Astrocyte (in vitro differentiated cells and primary cell): ENCODE measurements around the gene PCMTD2. TPM values are rescaled to one million over a fixed set of nuclear protein-coding genes. Genes with fewer than 3 reads are reported as not detected.

ENCODE experiments used
- DNase-seq: peaks from one replicate; pipeline ENCODE4 v3.0.0-alpha.2; 2010; ENCODE audit warnings: low read depth
- FAIRE-seq: peaks from 2 replicates; lab custom pipeline; 2011; peaks lifted over from hg19 to GRCh38; lab: Jason Lieb, UNC
- H2AFZ ChIP-seq: 2 replicates; pipeline ENCODE4 v1.6.0; 2012; ENCODE audit warnings: low read depth, low read length, inconsistent platforms
- H3K27ac ChIP-seq: 2 replicates; pipeline ENCODE4 v1.5.1; 2011; ENCODE audit warnings: low read depth, low read length, inconsistent platforms
- H3K27me3 ChIP-seq: 2 replicates; pipeline ENCODE4 v1.6.0; 2011; ENCODE audit warnings: low read length, inconsistent platforms; ENCODE audit not compliant: insufficient read depth
- H3K36me3 ChIP-seq: 2 replicates; pipeline ENCODE4 v1.5.1; 2011; ENCODE audit warnings: low read length, inconsistent platforms; ENCODE audit not compliant: insufficient read depth
- H3K4me1 ChIP-seq: 2 replicates; pipeline ENCODE4 v1.5.1; 2011; ENCODE audit warnings: low read length, inconsistent platforms; ENCODE audit not compliant: insufficient read depth
- H3K4me2 ChIP-seq: 2 replicates; pipeline ENCODE4 v1.6.0; 2012; ENCODE audit warnings: low read length, inconsistent platforms
- H3K4me3 ChIP-seq: 2 replicates; pipeline ENCODE4 v1.5.1; 2011; ENCODE audit warnings: low read depth, mild to moderate bottlenecking, low read length, inconsistent platforms; ENCODE audit not compliant: insufficient read depth
- H3K79me2 ChIP-seq: 2 replicates; pipeline ENCODE4 v1.6.0; 2012; ENCODE audit warnings: mild to moderate bottlenecking, low read length, inconsistent platforms; ENCODE audit not compliant: insufficient read depth
- H3K9ac ChIP-seq: 2 replicates; pipeline ENCODE4 v1.6.0; 2012; ENCODE audit warnings: mild to moderate bottlenecking, low read length, inconsistent platforms
- H3K9me3 ChIP-seq: 2 replicates; pipeline ENCODE4 v1.5.1; 2012; ENCODE audit warnings: low read depth, mild to moderate bottlenecking, low read length, inconsistent platforms; ENCODE audit not compliant: insufficient read depth
- H4K20me1 ChIP-seq: 2 replicates; pipeline ENCODE4 v1.6.0; 2012; ENCODE audit warnings: low read length, inconsistent platforms; ENCODE audit not compliant: insufficient read depth
- H3K27ac Mint-ChIP-seq: one replicate; pipeline ENCODE4 v1.8.0; 2021; ENCODE audit warnings: mild to moderate bottlenecking, mixed read lengths; ENCODE audit not compliant: unreplicated experiment
- H3K27me3 Mint-ChIP-seq: one replicate; pipeline ENCODE4 v1.8.0; 2021; ENCODE audit warnings: low read depth, mixed read lengths; ENCODE audit not compliant: unreplicated experiment
- H3K36me3 Mint-ChIP-seq: one replicate; pipeline ENCODE4 v1.8.0; 2021; ENCODE audit warnings: low read depth, mixed read lengths; ENCODE audit not compliant: unreplicated experiment
- H3K4me1 Mint-ChIP-seq: one replicate; pipeline ENCODE4 v1.8.0; 2021; ENCODE audit warnings: low read depth, mixed read lengths; ENCODE audit not compliant: unreplicated experiment
- H3K4me3 Mint-ChIP-seq: one replicate; pipeline ENCODE4 v1.8.0; 2021; ENCODE audit warnings: mild to moderate bottlenecking, moderate library complexity, mixed read lengths; ENCODE audit not compliant: unreplicated experiment
- H3K9me3 Mint-ChIP-seq: one replicate; pipeline ENCODE4 v1.8.0; 2021; ENCODE audit warnings: mild to moderate bottlenecking, mixed read lengths; ENCODE audit not compliant: unreplicated experiment
- EZH2 ChIP-seq: IDR thresholded peaks from 2 replicates; pipeline ENCODE4 v1.6.1; 2012; ENCODE audit warnings: mild to moderate bottlenecking, low read length, inconsistent platforms; ENCODE audit not compliant: insufficient read depth
- total RNA-seq: library from RNA; stranded (reverse); gene quantifications from 2 replicates; pipeline ENCODE4 v1.2.1, GENCODE V29; 2021
- TF ChIP-seq, protein P1 (sequence below): IDR thresholded peaks from 2 replicates; pipeline ENCODE4 v1.5.1; 2011; ENCODE audit warnings: low read depth, mild to moderate bottlenecking, inconsistent platforms, low read length, moderate library complexity; ENCODE audit not compliant: insufficient read depth

Gene PCMTD2
- total RNA-seq, 1 donor from 2014 or later, result 40.0 TPM

DNA sequence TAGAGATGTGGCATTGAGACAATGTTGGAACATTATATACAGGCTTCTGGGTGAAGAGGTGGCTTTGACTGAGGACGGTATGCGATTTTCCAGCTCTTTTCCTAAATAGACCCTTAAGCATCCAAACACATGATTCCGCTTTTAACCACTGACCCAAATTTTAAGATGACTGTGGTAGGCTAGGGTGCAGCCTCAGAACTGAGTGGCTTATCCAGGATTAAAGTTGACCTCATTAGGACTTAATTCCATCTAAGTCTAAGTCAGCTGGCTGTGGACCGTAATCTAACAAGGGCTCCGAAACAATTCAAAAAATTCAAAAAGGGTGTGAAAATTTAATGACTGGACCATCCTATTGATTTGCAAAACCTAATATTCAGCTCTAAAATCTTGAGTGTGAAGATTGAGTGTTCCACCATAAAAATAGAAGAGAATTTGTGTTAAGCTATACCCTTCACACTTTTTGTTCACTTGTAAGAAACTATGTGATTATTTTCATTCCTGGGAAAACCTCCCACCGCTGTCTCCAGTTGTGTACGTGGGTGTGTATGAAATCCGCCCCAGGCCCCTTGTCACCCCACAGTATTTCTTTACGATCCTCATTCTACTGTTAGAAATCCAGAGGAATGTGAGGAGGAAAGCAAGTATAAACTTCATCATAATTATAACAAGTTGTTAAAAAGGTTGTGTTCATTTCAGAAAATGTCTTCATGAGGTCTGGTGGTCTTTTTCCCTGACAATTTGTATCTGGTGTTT is 2.7 kb downstream of the PCMTD2 start:
- DNase-seq (no peak), FAIRE-seq (no peak)
- no peak overlapping the region for H3K4me3 ChIP-seq
- H3K27ac ChIP-seq, result no peak overlapping the region
- H3K9ac ChIP-seq, result no peak overlapping the region
- no peak for TF ChIP-seq EZH2
- TF ChIP-seq, protein P1, sequence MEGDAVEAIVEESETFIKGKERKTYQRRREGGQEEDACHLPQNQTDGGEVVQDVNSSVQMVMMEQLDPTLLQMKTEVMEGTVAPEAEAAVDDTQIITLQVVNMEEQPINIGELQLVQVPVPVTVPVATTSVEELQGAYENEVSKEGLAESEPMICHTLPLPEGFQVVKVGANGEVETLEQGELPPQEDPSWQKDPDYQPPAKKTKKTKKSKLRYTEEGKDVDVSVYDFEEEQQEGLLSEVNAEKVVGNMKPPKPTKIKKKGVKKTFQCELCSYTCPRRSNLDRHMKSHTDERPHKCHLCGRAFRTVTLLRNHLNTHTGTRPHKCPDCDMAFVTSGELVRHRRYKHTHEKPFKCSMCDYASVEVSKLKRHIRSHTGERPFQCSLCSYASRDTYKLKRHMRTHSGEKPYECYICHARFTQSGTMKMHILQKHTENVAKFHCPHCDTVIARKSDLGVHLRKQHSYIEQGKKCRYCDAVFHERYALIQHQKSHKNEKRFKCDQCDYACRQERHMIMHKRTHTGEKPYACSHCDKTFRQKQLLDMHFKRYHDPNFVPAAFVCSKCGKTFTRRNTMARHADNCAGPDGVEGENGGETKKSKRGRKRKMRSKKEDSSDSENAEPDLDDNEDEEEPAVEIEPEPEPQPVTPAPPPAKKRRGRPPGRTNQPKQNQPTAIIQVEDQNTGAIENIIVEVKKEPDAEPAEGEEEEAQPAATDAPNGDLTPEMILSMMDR, result no peak
- H3K9me3 Mint-ChIP-seq, result no peaks in the 10 kb centered on the region
- H2AFZ ChIP-seq, result no peak overlapping the region
- no peaks in the 10 kb centered on the region for H3K27me3 Mint-ChIP-seq
- peaks cover 16% of the 10 kb centered on the region for H3K4me1 Mint-ChIP-seq
- peaks cover 15% of the 10 kb centered on the region for H3K4me1 ChIP-seq
- no peaks in the 10 kb centered on the region for H3K9me3 ChIP-seq
- no peaks in the 10 kb centered on the region for H3K27me3 ChIP-seq
- H3K36me3 ChIP-seq, result no peaks in the 10 kb centered on the region
- peaks cover 31% of the 10 kb centered on the region for H3K79me2 ChIP-seq
- no peak overlapping the region for H3K4me2 ChIP-seq
- no peak overlapping the region for H3K27ac Mint-ChIP-seq
- H3K36me3 Mint-ChIP-seq, result peaks cover 5% of the 10 kb centered on the region
- no peak overlapping the region for H3K4me3 Mint-ChIP-seq
- H4K20me1 ChIP-seq, result peaks cover 8% of the 10 kb centered on the region

DNA sequence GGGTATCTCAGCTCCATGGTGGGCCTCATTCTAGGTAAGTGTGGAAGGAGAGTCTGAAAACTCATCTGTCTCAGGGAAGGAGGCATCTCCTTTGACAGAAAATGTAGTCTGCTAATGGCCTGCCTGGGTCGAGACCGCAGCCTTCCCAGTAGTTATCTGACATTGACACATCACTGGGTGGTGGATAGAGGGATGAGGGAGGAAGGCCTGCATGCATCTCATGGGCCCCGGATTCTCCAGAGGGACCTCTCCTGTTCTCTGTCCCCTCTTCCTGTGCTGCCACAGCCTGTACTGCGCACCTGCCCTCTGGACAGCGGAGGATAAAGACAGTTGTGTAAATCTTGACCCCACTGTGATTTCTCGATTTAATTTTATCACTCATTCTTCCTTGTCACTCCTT is 4.7 kb downstream of the PCMTD2 start:
- Histone ChIP-seq H3K36me3 (no peaks in the 10 kb centered on the region), H3K9ac (no peak overlapping the region), H3K4me3 (no peak overlapping the region), H3K27ac (no peak overlapping the region), H2AFZ (no peak overlapping the region), H3K79me2 (peaks cover 31% of the 10 kb centered on the region), H3K27me3 (no peaks in the 10 kb centered on the region), H3K4me2 (no peak overlapping the region), H3K9me3 (no peaks in the 10 kb centered on the region), H3K4me1 (peaks cover 9% of the 10 kb centered on the region), H4K20me1 (peaks cover 14% of the 10 kb centered on the region)
- Mint-ChIP-seq H3K9me3 (no peaks in the 10 kb centered on the region), H3K36me3 (peaks cover 5% of the 10 kb centered on the region), H3K27ac (no peak overlapping the region), H3K4me1 (peaks cover 16% of the 10 kb centered on the region), H3K4me3 (no peak overlapping the region), H3K27me3 (no peaks in the 10 kb centered on the region)
- no peak for FAIRE-seq
- DNase-seq, result no peak
- TF ChIP-seq EZH2, result no peak
- TF ChIP-seq, protein P1, result no peak

DNA sequence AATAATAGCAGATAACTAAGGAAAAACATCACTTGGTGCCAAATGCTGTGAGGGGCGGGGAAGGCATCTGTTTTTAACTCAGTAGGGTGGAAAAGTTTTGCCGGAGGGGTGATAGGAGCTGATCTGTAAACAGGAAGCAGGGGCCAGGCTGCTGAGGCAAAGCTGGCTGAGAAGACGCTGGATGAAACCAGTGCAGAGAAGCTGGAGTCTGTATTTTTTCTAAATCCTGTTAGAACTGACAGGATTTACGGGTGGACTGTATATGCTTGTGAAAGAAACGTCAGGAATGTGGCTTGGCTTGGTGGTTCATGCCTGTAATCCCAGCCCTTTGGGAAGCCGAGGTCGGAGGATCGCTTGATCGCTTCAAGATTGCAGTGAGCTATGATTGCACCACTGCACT is 5.6 kb downstream of the PCMTD2 start:
- Mint-ChIP-seq H3K36me3 (peaks cover 5% of the 10 kb centered on the region), H3K9me3 (no peaks in the 10 kb centered on the region), H3K27me3 (no peaks in the 10 kb centered on the region), H3K4me3 (peak overlapping the region; percentile 36), H3K4me1 (peaks cover 18% of the 10 kb centered on the region), H3K27ac (no peak overlapping the region)
- Histone ChIP-seq H3K36me3 (no peaks in the 10 kb centered on the region), H4K20me1 (peaks cover 14% of the 10 kb centered on the region), H3K79me2 (peaks cover 28% of the 10 kb centered on the region), H2AFZ (no peak overlapping the region), H3K27me3 (no peaks in the 10 kb centered on the region), H3K4me3 (no peak overlapping the region), H3K4me1 (peaks cover 6% of the 10 kb centered on the region), H3K27ac (no peak overlapping the region), H3K9ac (no peak overlapping the region), H3K4me2 (no peak overlapping the region), H3K9me3 (no peaks in the 10 kb centered on the region)
- no peak for DNase-seq
- FAIRE-seq, result no peak
- no peak for TF ChIP-seq EZH2
- TF ChIP-seq, protein P1, result no peak
